ENCODE measurements around the gene SIL1.

The SIL1 gene

GRCh38 chr5:139092741-139093343 is 105.3 kb downstream of the SIL1 start:
- TF ChIP-seq, protein P1, sequence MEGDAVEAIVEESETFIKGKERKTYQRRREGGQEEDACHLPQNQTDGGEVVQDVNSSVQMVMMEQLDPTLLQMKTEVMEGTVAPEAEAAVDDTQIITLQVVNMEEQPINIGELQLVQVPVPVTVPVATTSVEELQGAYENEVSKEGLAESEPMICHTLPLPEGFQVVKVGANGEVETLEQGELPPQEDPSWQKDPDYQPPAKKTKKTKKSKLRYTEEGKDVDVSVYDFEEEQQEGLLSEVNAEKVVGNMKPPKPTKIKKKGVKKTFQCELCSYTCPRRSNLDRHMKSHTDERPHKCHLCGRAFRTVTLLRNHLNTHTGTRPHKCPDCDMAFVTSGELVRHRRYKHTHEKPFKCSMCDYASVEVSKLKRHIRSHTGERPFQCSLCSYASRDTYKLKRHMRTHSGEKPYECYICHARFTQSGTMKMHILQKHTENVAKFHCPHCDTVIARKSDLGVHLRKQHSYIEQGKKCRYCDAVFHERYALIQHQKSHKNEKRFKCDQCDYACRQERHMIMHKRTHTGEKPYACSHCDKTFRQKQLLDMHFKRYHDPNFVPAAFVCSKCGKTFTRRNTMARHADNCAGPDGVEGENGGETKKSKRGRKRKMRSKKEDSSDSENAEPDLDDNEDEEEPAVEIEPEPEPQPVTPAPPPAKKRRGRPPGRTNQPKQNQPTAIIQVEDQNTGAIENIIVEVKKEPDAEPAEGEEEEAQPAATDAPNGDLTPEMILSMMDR (IDR thresholded peaks at IDR 0.05; ENCODE audit: borderline replicate concordance, insufficient read depth, low read depth, low read length), result no peak
- H3K4me3 ChIP-seq (ENCODE audit: low read depth, low read length), result no peak overlapping the region

GRCh38 chr5:139091439-139092156 is 106.6 kb downstream of the SIL1 start:
- no peak overlapping the region for H3K4me3 ChIP-seq (ENCODE audit: low read depth, low read length)
- TF ChIP-seq, protein P1 (IDR thresholded peaks at IDR 0.05; ENCODE audit: borderline replicate concordance, insufficient read depth, low read depth, low read length), result peak; percentile 24; the same call in 1 of the 2 replicates

GRCh38 chr5:139090581-139090980 is 107.6 kb downstream of the SIL1 start:
- TF ChIP-seq, protein P1 (IDR thresholded peaks at IDR 0.05; ENCODE audit: borderline replicate concordance, insufficient read depth, low read depth, low read length), result no peak
- H3K4me3 ChIP-seq (ENCODE audit: low read depth, low read length), result no peak overlapping the region

DNA sequence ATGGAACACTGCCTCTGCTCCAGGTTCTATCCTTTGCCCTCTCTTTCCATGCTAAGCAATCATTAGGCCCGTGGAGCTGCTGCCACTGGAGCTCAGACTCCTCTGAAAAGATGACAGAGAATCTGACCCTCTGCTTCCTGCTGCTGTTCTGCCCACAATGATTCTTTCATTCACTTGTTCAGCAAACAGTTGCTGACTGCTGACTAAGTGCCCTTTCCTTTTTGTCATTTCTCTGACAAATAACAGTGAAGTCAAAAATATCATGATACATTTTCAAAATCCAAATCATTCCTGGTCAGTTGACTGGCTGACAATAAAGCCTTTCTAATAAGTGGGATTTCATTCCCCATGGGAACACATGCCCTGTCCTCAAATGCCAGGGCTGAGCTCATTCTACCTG is 110.1 kb downstream of the SIL1 start:
- no peak overlapping the region for H3K4me3 ChIP-seq (ENCODE audit: low read depth, low read length)
- TF ChIP-seq, protein P1 (IDR thresholded peaks at IDR 0.05; ENCODE audit: borderline replicate concordance, insufficient read depth, low read depth, low read length), result no peak

DNA sequence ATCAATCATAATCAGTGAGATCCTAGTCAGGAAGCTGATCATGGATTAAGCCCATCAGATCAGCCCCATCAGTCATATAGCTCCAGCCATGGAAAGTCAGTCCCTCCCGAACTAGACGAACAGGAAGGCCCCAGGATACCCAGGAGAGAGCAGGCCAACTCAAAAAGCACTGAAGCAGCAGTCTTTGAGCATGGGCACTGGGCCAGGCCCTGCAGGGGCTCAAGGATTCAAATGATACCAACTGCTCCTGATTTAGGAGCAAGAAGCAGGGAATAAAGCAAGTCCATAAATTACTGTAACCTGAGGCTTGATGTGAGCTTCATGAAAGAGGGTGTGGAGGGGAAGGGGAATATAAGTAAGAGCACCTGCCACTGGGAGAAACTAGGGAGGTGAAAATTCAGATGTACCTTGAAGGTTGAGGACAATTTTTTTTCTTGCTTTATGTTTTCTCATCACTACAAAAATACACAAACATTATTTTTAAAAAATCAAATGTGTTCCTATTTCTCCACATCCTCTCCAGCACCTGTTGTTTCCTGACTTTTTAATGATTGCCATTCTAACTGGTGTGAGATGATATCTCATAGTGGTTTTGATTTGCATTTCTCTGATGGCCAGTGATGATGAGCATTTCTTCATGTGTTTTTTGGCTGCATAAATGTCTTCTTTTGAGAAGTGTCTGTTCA is 115.2 kb downstream of the SIL1 start:
- H3K4me3 ChIP-seq (ENCODE audit: low read depth, low read length), result no peak overlapping the region
- TF ChIP-seq, protein P1 (IDR thresholded peaks at IDR 0.05; ENCODE audit: borderline replicate concordance, insufficient read depth, low read depth, low read length), result no peak

DNA sequence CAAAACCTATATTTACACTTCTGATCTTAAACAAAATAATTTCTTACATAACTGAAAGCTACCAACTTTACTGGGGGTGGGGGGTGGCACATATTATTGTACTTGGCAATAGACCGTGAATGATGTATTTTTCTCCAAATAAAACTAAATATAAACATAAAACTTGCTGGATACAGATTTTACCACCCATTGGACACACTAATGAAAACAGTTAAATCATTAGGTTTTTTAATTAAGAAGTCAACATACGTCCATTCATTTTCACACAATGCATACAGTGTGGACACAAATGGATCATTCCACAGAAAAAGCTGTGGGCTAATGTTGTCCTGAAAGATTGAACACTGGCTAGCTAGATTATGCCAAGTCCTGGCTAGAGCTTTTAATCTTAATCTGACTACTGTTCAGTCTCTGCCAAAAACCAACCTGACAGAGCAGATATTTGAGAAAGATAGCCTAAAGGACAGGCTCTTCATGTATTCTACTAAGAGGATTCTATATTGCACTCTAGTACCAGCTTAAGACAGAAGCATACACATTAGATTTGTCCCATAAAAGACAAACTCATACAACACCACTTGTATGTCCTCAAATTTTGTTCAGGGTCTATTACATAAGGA is 118.1 kb downstream of the SIL1 start:
- TF ChIP-seq, protein P1 (IDR thresholded peaks at IDR 0.05; ENCODE audit: borderline replicate concordance, insufficient read depth, low read depth, low read length), result no peak
- H3K4me3 ChIP-seq (ENCODE audit: low read depth, low read length), result no peak overlapping the region
